Activated naive CD8-positive, alpha-beta T cell treated with anti-CD3 and anti-CD28 coated beads, Interleukin-2, amount 10 ng/mL, durations not matched to agents 7 days and 5 days (primary cell): ENCODE measurements around the gene FKBP5. TPM values are rescaled to one million over a fixed set of nuclear protein-coding genes. Genes with fewer than 3 reads are reported as not detected.

Experiments used
- ATAC-seq: fragments of 150-1000 bp; cut with Tn5 transposase; one replicate; pipeline ENCODE4 v1.10.0; 2021; ENCODE audit warnings: low read depth, moderate library complexity
- POLR2A ChIA-PET: fragments of 350-600 bp; sonication (Branson Sonifier 250); formaldehyde crosslinking; loops from one replicate; lab custom pipeline; 2021; ENCODE audit warnings: antibody characterized with exemption; lab: Charles Lee
- DNase-seq: peaks from one replicate; pipeline ENCODE4 v3.0.0; 2021
- H3K27ac Mint-ChIP-seq: one replicate; pipeline ENCODE4 v1.8.0; 2022; ENCODE audit warnings: mild to moderate bottlenecking, mixed read lengths
- H3K27me3 Mint-ChIP-seq: one replicate; pipeline ENCODE4 v1.8.0; 2022; ENCODE audit warnings: mild to moderate bottlenecking, moderate library complexity, mixed read lengths
- H3K36me3 Mint-ChIP-seq: one replicate; pipeline ENCODE4 v1.8.0; 2021; ENCODE audit warnings: mild to moderate bottlenecking, mixed read lengths
- H3K4me1 Mint-ChIP-seq: one replicate; pipeline ENCODE4 v1.8.0; 2021; ENCODE audit warnings: mixed read lengths
- H3K4me3 Mint-ChIP-seq: one replicate; pipeline ENCODE4 v1.8.0; 2022; ENCODE audit warnings: mild to moderate bottlenecking, moderate library complexity, mixed read lengths
- H3K9me3 Mint-ChIP-seq: one replicate; pipeline ENCODE4 v1.8.0; 2021; ENCODE audit warnings: mixed read lengths
- total RNA-seq, 2 experiments: library from RNA; stranded (reverse); gene quantifications; one replicate each; pipeline ENCODE4 v1.2.3, GENCODE V29; 2021

The FKBP5 gene
- total RNA-seq, 2 experiments from 2014 or later, result 78.6 to 79.8 TPM

GRCh38 chr6:35592178-35592577, 96.5 kb downstream of the FKBP5 start:
- H3K9me3 Mint-ChIP-seq, result no peaks in the 10 kb centered on the region
- POLR2A ChIA-PET, result interaction anchor here (0.6 to 3.9 kb wide), 2 partner anchors 9 to 282 kb away, joined by 5 to 20 read pairs; no protein-coding TSS in a partner anchor
- H3K27me3 Mint-ChIP-seq, result no peaks in the 10 kb centered on the region
- no peak overlapping the region for H3K4me3 Mint-ChIP-seq
- peaks cover 39% of the 10 kb centered on the region for H3K36me3 Mint-ChIP-seq
- no peak for ATAC-seq
- peaks cover 41% of the 10 kb centered on the region for H3K4me1 Mint-ChIP-seq
- H3K27ac Mint-ChIP-seq, result no peak overlapping the region
- no peak for DNase-seq

GRCh38 chr6:35590622-35591066, 98.1 kb downstream of the FKBP5 start:
- Mint-ChIP-seq H3K27ac (peak overlapping the region; percentile 27), H3K36me3 (peaks cover 35% of the 10 kb centered on the region), H3K9me3 (no peaks in the 10 kb centered on the region), H3K4me1 (peaks cover 39% of the 10 kb centered on the region), H3K4me3 (no peak overlapping the region), H3K27me3 (no peaks in the 10 kb centered on the region)
- no peak for DNase-seq
- ATAC-seq, result no peak
- POLR2A ChIA-PET, result interaction anchor here (0.6 to 3.9 kb wide), 5 partner anchors 11 to 614 kb away, joined by 3 to 20 read pairs (median 4); no protein-coding TSS in a partner anchor

- H3K36me3 Mint-ChIP-seq, result peaks cover 35% of the 10 kb centered on the region
- no peak overlapping the region for H3K4me3 Mint-ChIP-seq
- no peaks in the 10 kb centered on the region for H3K27me3 Mint-ChIP-seq
- no peaks in the 10 kb centered on the region for H3K9me3 Mint-ChIP-seq
- ATAC-seq, result no peak
- H3K4me1 Mint-ChIP-seq, result peaks cover 35% of the 10 kb centered on the region
- POLR2A ChIA-PET, result interaction anchor here (2.1 to 3.9 kb wide), 2 partner anchors 12 to 142 kb away, joined by 10 to 20 read pairs; no protein-coding TSS in a partner anchor
- peak overlapping the region; percentile 15 for H3K27ac Mint-ChIP-seq
- DNase-seq, result no peak
Observed at GRCh38 chr6:35589904-35590303, 98.8 kb downstream of the FKBP5 start.

GRCh38 chr6:35589201-35589739, 99.4 kb downstream of the FKBP5 start:
- Mint-ChIP-seq H3K4me3 (no peak overlapping the region), H3K9me3 (no peaks in the 10 kb centered on the region), H3K27me3 (no peaks in the 10 kb centered on the region), H3K36me3 (peaks cover 28% of the 10 kb centered on the region), H3K4me1 (peaks cover 30% of the 10 kb centered on the region), H3K27ac (peak overlapping the region; percentile 15)
- ATAC-seq (no peak), DNase-seq (no peak)
- POLR2A ChIA-PET, result interaction anchor here (0.6 to 3.9 kb wide), 2 partner anchors 12 to 324 kb away, joined by 3 to 20 read pairs; no protein-coding TSS in a partner anchor

- Mint-ChIP-seq H3K4me1 (peaks cover 33% of the 10 kb centered on the region), H3K27ac (no peak overlapping the region), H3K36me3 (peaks cover 25% of the 10 kb centered on the region), H3K9me3 (no peaks in the 10 kb centered on the region), H3K27me3 (no peaks in the 10 kb centered on the region), H3K4me3 (no peak overlapping the region)
- DNase-seq (no peak), ATAC-seq (no peak)
- POLR2A ChIA-PET, result no interaction called here
Observed at GRCh38 chr6:35587167-35587566, 101.5 kb downstream of the FKBP5 start.

GRCh38 chr6:35586542-35586941, 102.2 kb downstream of the FKBP5 start:
- Mint-ChIP-seq H3K27ac (peak overlapping the region; percentile 6), H3K9me3 (no peaks in the 10 kb centered on the region), H3K4me1 (peaks cover 32% of the 10 kb centered on the region), H3K27me3 (no peaks in the 10 kb centered on the region), H3K36me3 (peaks cover 25% of the 10 kb centered on the region), H3K4me3 (no peak overlapping the region)
- DNase-seq (no peak), ATAC-seq (no peak)
- POLR2A ChIA-PET, result no interaction called here

- Mint-ChIP-seq H3K4me1 (peaks cover 28% of the 10 kb centered on the region), H3K4me3 (no peak overlapping the region), H3K27me3 (no peaks in the 10 kb centered on the region), H3K9me3 (no peaks in the 10 kb centered on the region), H3K36me3 (peaks cover 23% of the 10 kb centered on the region), H3K27ac (peak overlapping the region; percentile 4)
- ATAC-seq (no peak), DNase-seq (no peak)
- POLR2A ChIA-PET, result interaction anchor here (1.0 kb wide), 1 partner anchor 151 kb away, joined by 3 read pairs; the partner anchor contains the start of gene ARMC12
Observed at GRCh38 chr6:35585658-35586057, 103.1 kb downstream of the FKBP5 start.

- DNase-seq (peak; percentile 56), ATAC-seq (peak; percentile 57)
- H3K36me3 Mint-ChIP-seq, result peaks cover 12% of the 10 kb centered on the region
- POLR2A ChIA-PET, result interaction anchor here (1.5 kb wide), 1 partner anchor 40 kb away, joined by 6 read pairs; no protein-coding TSS in a partner anchor
- H3K27me3 Mint-ChIP-seq, result no peaks in the 10 kb centered on the region
- H3K27ac Mint-ChIP-seq, result peak overlapping the region; percentile 51
- peaks cover 26% of the 10 kb centered on the region for H3K4me1 Mint-ChIP-seq
- no peak overlapping the region for H3K4me3 Mint-ChIP-seq
- no peaks in the 10 kb centered on the region for H3K9me3 Mint-ChIP-seq
Observed at GRCh38 chr6:35583893-35584688, 104.6 kb downstream of the FKBP5 start.

- Mint-ChIP-seq H3K27me3 (no peaks in the 10 kb centered on the region), H3K27ac (peak overlapping the region; percentile 54), H3K36me3 (peaks cover 12% of the 10 kb centered on the region), H3K4me3 (no peak overlapping the region), H3K9me3 (no peaks in the 10 kb centered on the region), H3K4me1 (peaks cover 27% of the 10 kb centered on the region)
- no peak for DNase-seq
- ATAC-seq, result no peak
- POLR2A ChIA-PET, result interaction anchor here (0.6 kb wide), 1 partner anchor 83 kb away, joined by 3 read pairs; no protein-coding TSS in a partner anchor
Observed at GRCh38 chr6:35582315-35582714, 106.4 kb downstream of the FKBP5 start.

- ATAC-seq (no peak), DNase-seq (no peak)
- Mint-ChIP-seq H3K36me3 (peaks cover 10% of the 10 kb centered on the region), H3K4me3 (no peak overlapping the region), H3K9me3 (no peaks in the 10 kb centered on the region), H3K4me1 (peaks cover 26% of the 10 kb centered on the region), H3K27me3 (no peaks in the 10 kb centered on the region), H3K27ac (peak overlapping the region; percentile 54)
- POLR2A ChIA-PET, result no interaction called here
Observed at GRCh38 chr6:35581633-35582032, 107.1 kb downstream of the FKBP5 start.

- Mint-ChIP-seq H3K27me3 (no peaks in the 10 kb centered on the region), H3K4me1 (peaks cover 21% of the 10 kb centered on the region), H3K36me3 (peaks cover 8% of the 10 kb centered on the region), H3K27ac (no peak overlapping the region), H3K4me3 (no peak overlapping the region), H3K9me3 (no peaks in the 10 kb centered on the region)
- ATAC-seq, result no peak
- DNase-seq, result no peak
- POLR2A ChIA-PET, result no interaction called here
Observed at GRCh38 chr6:35580836-35581235, 107.9 kb downstream of the FKBP5 start.

GRCh38 chr6:35576682-35577081, 112.0 kb downstream of the FKBP5 start:
- H3K36me3 Mint-ChIP-seq, result peaks cover 22% of the 10 kb centered on the region
- H3K9me3 Mint-ChIP-seq, result no peaks in the 10 kb centered on the region
- POLR2A ChIA-PET, result no interaction called here
- no peaks in the 10 kb centered on the region for H3K27me3 Mint-ChIP-seq
- ATAC-seq (no peak), DNase-seq (no peak)
- peaks cover 5% of the 10 kb centered on the region for H3K4me1 Mint-ChIP-seq
- H3K27ac Mint-ChIP-seq, result no peak overlapping the region
- H3K4me3 Mint-ChIP-seq, result no peak overlapping the region

- DNase-seq, result no peak
- no peaks in the 10 kb centered on the region for H3K9me3 Mint-ChIP-seq
- H3K4me3 Mint-ChIP-seq, result no peak overlapping the region
- no peak overlapping the region for H3K27ac Mint-ChIP-seq
- H3K36me3 Mint-ChIP-seq, result peaks cover 22% of the 10 kb centered on the region
- no peaks in the 10 kb centered on the region for H3K27me3 Mint-ChIP-seq
- POLR2A ChIA-PET, result interaction anchor here (0.6 kb wide), 1 partner anchor 262 kb away, joined by 3 read pairs; no protein-coding TSS in a partner anchor
- ATAC-seq, result no peak
- peaks cover 4% of the 10 kb centered on the region for H3K4me1 Mint-ChIP-seq
Observed at GRCh38 chr6:35573495-35574110, 115.1 kb downstream of the FKBP5 start.
